Measurements from ENCODE around the gene MYL4.
"Not testable (repeated sequence)": the region's sequence is repeated elsewhere in the genome, so short reads cannot be mapped to it uniquely, and the experiment has no call there.

The MYL4 gene

DNA sequence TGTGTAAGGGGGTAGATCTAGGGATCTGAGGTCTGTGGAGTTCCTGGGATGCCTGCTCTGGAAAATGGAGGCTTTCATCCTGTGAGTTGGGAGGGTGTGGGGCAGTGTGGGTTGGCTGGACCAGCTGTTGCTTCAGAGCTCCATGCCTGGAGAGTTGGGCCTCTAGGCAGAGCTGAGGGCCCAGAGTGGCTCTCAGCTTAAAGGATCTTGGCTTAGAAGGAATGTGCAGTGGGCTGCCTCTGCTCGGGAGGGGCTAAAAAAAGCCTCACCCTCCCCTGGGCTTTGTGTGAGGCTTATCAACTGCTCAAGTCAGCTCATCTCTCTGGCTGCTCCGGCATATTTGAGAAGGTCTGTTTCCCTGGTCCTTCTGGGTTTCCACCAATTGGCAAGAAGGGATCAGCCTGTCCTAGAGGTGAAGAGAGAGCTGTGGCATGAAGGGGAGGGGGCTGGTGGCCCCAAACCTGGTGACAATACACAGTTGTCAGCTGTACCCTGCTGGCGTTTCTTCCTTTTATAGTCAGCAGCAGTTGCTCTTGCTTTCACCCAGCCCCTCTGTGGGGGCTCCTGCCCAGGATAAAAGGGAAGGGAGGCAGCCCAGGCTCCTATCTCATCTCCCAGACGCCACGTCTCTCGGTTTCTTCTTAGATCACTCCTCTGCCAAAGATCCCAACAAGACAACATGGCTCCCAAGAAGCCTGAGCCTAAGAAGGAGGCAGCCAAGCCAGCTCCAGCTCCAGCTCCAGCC, at the start of gene MYL4:
TSS of gene MYL4 (plus strand) at position 605 of the 745 bp plus-strand sequence. CDS start at position 680, 75 bp downstream.
- no peak for DNase-seq (ENCODE audit: low spot score)

- no peak for DNase-seq (ENCODE audit: low spot score)
These were observed 47.0 kb upstream of the MYL4 start for GRCh38 chr17:47162013-47162622.

GRCh38 chr17:47164263-47164662, 44.9 kb upstream of the MYL4 start:
- no peak for DNase-seq (ENCODE audit: low spot score)

GRCh38 chr17:47165137-47165536, 44.0 kb upstream of the MYL4 start:
- DNase-seq (ENCODE audit: low spot score) = no peak

- not testable (repeated sequence) for DNase-seq (ENCODE audit: low spot score)
These were observed 42.3 kb upstream of the MYL4 start for GRCh38 chr17:47166854-47167253.

- DNase-seq (ENCODE audit: low spot score) = not testable (repeated sequence)
These were observed 40.3 kb upstream of the MYL4 start for GRCh38 chr17:47168896-47169295.

- DNase-seq (ENCODE audit: low spot score) = no peak
These were observed 38.4 kb upstream of the MYL4 start for GRCh38 chr17:47170710-47171109.

DNA sequence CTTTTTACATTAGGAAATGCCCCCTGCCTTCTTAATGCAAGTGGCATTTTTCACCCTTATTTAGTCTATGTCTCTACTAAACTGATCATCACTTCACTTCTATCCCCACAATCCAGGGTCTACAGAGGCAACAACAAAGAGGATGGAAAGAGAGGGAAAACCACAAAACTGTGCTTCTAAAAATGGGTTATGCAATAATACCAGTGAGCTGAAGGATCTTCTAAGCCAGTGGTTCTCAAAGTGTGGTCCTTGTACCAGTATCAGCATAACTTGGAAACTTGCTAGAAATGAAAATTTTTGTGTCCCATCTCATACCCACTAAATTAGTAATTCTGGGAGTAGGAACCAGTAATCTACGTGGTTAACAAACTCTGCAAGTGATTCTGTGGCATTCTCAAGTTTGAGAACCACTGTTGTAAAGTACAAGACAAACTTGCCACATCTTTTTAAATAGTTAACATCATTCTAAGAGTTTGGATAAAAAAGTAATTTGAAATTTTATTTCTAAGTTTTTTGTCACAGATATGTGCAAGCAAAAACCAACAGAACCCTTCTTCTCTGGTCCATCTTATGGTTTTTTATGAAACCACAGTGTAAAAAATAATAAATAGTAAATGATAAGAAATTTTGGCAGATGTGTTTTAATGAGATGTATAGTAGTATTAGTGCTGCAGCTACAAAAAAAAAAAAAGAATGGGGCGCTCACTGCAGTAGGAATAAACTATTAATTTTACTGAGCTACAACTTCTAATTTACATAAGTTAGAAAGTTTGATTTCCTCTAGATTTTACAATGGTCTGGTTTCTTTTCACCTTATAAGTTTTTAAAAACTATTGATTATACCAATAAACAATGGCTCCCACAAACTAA, 36.2 kb upstream of the MYL4 start:
- DNase-seq (ENCODE audit: low spot score) = no peak

- not testable (repeated sequence) for DNase-seq (ENCODE audit: low spot score)
These were observed 34.3 kb upstream of the MYL4 start for GRCh38 chr17:47174823-47175222.

- no peak for DNase-seq (ENCODE audit: low spot score)
These were observed 32.7 kb upstream of the MYL4 start for GRCh38 chr17:47176389-47176826.

DNA sequence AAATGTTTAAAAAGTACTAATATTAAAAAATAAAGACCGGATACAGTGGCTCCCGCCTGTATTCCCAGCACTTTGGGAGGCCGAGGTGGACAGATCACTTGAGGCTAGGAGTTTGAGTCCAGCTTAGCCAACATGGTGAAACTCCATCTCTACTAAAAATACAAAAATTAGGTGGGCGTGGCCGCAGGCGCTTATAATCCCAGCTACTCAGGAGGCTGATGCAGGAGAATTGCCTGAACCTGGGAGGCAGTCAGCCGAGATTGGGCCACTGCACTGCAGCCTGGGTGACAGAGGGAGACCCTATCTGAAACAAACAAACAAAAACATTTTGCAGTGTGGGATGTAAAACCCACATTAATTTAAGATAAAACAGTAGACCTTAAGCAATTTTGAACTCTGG, 31.9 kb upstream of the MYL4 start:
- no peak for DNase-seq (ENCODE audit: low spot score)

GRCh38 chr17:47179141-47179540, 30.0 kb upstream of the MYL4 start:
- no peak for DNase-seq (ENCODE audit: low spot score)

DNA sequence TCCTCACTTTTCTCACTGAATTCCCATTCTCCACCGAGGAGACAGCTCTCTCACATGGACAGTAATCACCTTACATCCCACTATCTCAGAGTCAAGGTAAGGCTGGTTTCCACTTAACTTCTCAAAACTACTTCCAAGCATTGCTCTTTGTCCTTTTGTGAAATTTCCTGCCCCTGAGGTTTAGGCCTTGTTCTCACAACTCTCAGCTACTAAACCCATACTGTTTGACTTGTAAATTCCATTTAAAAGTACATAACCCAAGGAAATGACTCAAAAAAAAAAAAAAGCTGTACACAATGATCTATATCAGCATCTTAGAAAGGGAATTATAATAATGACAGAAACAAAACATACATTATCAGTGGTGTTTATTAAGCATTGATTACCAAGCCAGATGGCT, 28.8 kb upstream of the MYL4 start:
- DNase-seq (ENCODE audit: low spot score) = no peak

GRCh38 chr17:47180988-47181387, 28.2 kb upstream of the MYL4 start:
- DNase-seq (ENCODE audit: low spot score) = not testable (repeated sequence)

- DNase-seq (ENCODE audit: low spot score) = peak; percentile 31
These were observed 24.5 kb upstream of the MYL4 start for GRCh38 chr17:47184681-47185080.

GRCh38 chr17:47188271-47188875, 20.8 kb upstream of the MYL4 start:
- peak; percentile 26 for DNase-seq (ENCODE audit: low spot score)

DNA sequence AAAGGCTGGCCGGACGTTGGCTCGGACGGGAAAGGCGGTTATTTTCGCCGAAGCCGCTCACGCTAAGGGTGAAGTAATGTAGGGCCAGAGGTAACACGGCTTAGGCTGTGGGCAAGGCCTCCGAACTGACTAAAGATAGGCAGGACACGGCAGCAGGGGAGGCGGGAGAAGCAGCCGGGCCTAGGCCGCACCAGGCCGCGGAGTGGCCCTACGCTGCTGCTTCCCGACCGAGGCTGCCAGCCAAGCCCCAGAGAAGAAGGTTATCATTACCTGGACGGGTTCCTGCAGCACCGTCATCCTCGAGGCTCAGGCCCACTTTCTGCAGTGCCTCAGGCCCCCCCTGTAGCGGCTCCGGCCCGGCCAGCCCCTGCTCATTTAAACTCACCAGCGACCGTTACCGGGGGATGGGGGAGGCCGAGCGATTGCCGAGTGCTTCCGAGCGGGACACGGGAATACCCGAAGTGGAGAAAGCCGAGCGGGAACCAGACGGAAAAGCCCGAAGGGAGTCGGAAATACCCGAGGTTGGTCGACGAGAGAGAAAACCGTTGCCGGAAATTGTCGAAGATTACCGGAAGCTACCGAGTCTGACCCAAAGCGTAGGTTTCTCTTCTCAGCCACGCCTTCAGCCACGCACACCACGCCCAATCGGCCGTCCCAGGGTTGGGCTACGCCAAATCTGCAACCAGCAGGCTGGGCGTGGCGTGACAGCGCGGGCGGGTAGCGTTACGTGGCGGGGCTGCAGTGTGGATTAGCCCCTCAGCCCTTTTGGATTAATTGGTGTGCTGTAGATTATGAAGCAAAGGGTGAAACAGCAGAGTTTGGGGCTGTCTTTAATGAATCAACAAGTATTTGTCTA, 20.0 kb upstream of the MYL4 start, which contains the start of gene CDC27:
TSS of gene CDC27 (minus strand) at position 420 of the 856 bp plus-strand sequence. CDS start at position 297, 123 bp downstream.
- peak; percentile 98 for DNase-seq (ENCODE audit: low spot score)

- DNase-seq (ENCODE audit: low spot score) = no peak
These were observed 19.4 kb upstream of the MYL4 start for GRCh38 chr17:47189732-47190237.

DNA sequence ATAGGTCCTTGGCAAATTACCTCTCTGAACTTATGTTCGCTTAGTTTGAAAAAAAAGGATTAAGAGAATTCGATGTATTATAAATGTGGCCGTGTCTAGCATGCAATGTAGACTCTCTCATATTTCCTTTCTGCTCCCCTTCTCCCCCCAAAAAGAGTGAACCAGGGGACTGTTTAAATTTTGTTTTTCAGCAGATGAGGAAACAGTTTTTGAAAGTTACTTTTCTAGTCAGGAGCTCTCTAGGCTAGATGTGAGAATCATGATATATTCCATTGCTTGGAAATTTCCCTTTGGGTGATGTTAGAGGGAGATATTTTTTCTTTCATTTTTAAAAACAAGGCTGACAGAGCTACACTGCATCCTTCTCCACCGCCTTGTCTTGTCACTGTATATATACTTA, 18.9 kb upstream of the MYL4 start:
- no peak for DNase-seq (ENCODE audit: low spot score)

GRCh38 chr17:47190770-47191169, 18.4 kb upstream of the MYL4 start:
- no peak for DNase-seq (ENCODE audit: low spot score)

DNA sequence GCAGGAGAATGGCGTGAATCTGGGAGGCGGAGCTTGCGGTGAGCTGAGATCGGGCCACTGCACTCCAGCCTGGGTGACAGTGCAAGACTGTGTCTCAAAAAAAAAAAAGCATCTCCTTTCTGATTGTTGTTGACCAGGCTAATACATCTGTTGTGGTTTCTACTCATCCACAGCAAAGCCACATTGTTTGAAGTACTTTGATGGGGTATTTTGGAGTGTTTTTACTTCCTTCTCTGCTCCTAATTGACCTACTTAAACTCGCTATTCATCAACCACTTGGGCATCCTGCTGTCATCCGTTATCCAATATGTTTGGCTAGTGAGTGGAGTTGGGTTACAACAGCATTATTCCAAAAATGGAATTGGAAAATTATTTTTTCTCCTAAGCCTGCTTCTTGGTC, 16.6 kb upstream of the MYL4 start:
- DNase-seq (ENCODE audit: low spot score) = peak; percentile 21
